DND-41 (cell line): ENCODE measurements around the gene PARL.

Experiments used
- ATAC-seq: fragments of 200-7000 bp; cut with Tn5 transposase; 3 replicates; pipeline ENCODE4 v1.9.1; 2021; ENCODE audit warnings: low read depth; ENCODE audit not compliant: insufficient read depth
- DNase-seq: peaks from one replicate; pipeline ENCODE4 v3.0.0-alpha.2; 2020
- H2AFZ ChIP-seq: 2 replicates; pipeline ENCODE4 v1.6.0; 2012; ENCODE audit warnings: low read depth, low read length
- H3K27ac ChIP-seq: 2 replicates; pipeline ENCODE4 v1.5.1; 2012; ENCODE audit warnings: low read length, inconsistent platforms
- H3K27me3 ChIP-seq: fragments of 200-600 bp; sonication (generic); 2 replicates; pipeline ENCODE4 v1.6.0; 2012; ENCODE audit warnings: low read length, mild to moderate bottlenecking, inconsistent platforms; ENCODE audit not compliant: insufficient read depth, poor library complexity
- H3K36me3 ChIP-seq: 2 replicates; pipeline ENCODE4 v1.5.1; 2012; ENCODE audit warnings: low read length, inconsistent platforms; ENCODE audit not compliant: insufficient read depth
- H3K4me1 ChIP-seq: 2 replicates; pipeline ENCODE4 v1.5.1; 2012; ENCODE audit warnings: mild to moderate bottlenecking, low read length; ENCODE audit not compliant: insufficient read depth
- H3K4me2 ChIP-seq: 2 replicates; pipeline ENCODE4 v1.6.0; 2012; ENCODE audit warnings: mild to moderate bottlenecking, moderate library complexity, low read length, inconsistent platforms; ENCODE audit not compliant: insufficient read depth
- H3K4me3 ChIP-seq, 2 experiments: fragments of 200-600 bp in 1 of 2; shearing (Covaris generic) in 1 of 2; 2 replicates each; pipeline ENCODE4 v1.5.1; 2012 to 2016; ENCODE audit warnings: inconsistent platforms in 2 of 2, low read length in 2 of 2, mild to moderate bottlenecking in 2 of 2, low read depth in 1 of 2, moderate library complexity in 1 of 2
- H3K79me2 ChIP-seq: 2 replicates; pipeline ENCODE4 v1.6.0; 2012; ENCODE audit warnings: low read length, inconsistent platforms; ENCODE audit not compliant: insufficient read depth
- H3K9ac ChIP-seq: 2 replicates; pipeline ENCODE4 v1.6.0; 2012; ENCODE audit warnings: low read depth, mild to moderate bottlenecking, inconsistent platforms, low read length, moderate library complexity
- H3K9me3 ChIP-seq: 2 replicates; pipeline ENCODE4 v1.5.1; 2012; ENCODE audit warnings: low read length, moderate library complexity, mild to moderate bottlenecking, inconsistent platforms; ENCODE audit not compliant: insufficient read depth, severe bottlenecking
- H4K20me1 ChIP-seq: 2 replicates; pipeline ENCODE4 v1.6.0; 2012; ENCODE audit warnings: low read length; ENCODE audit not compliant: insufficient read depth
- CTCF ChIP-seq: IDR thresholded peaks from 2 replicates; pipeline ENCODE4 v1.5.1; 2012; ENCODE audit warnings: borderline replicate concordance, low read length, moderate library complexity, mild to moderate bottlenecking; ENCODE audit not compliant: poor library complexity, severe bottlenecking; ENCODE audit errors: extremely low read depth
- EZH2 ChIP-seq: IDR thresholded peaks from 3 replicates; pipeline ENCODE4 v1.6.1; 2012; ENCODE audit warnings: borderline replicate concordance, low read depth, mild to moderate bottlenecking, moderate library complexity, low read length, inconsistent platforms; ENCODE audit not compliant: severe bottlenecking

Gene PARL

GRCh38 chr3:183930086-183930485, 45.4 kb upstream of the PARL start:
- Histone ChIP-seq H2AFZ (no peak overlapping the region), H3K27ac (no peak overlapping the region), H3K9me3 (no peaks in the 10 kb centered on the region), H3K4me2 (no peak overlapping the region), H3K27me3 (no peaks in the 10 kb centered on the region), H3K79me2 (no peaks in the 10 kb centered on the region), H3K9ac (no peak overlapping the region), H4K20me1 (no peaks in the 10 kb centered on the region), H3K4me1 (no peaks in the 10 kb centered on the region), H3K36me3 (peaks cover 33% of the 10 kb centered on the region; the same call in 1 of the 2 replicates), H3K4me3 (no peak overlapping the region)
- no peak for ATAC-seq
- DNase-seq, result no peak
- no peak for TF ChIP-seq CTCF
- no peak for TF ChIP-seq EZH2

DNA sequence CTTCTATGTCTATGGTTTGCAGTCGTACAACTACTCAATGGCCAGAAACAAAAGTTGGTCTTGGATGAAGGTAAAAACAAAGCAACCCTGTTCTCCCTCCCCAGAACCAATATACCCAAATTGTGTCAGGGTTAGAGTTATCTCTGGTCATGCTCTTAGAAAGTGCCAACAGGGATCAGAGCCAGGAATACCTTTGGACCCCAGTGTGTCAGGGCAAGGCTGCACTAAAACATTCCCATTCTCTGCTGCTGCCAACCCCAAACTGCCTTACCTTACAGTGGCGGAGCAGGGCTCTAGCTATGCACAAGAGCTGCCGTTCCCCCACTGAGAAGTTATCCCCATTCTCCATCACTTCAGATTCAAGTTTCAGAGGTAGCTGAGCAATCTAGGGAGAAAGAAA, 42.4 kb upstream of the PARL start:
- TF ChIP-seq EZH2, result no peak
- TF ChIP-seq CTCF, result no peak
- no peak for ATAC-seq
- Histone ChIP-seq H3K36me3 (peaks cover 45% of the 10 kb centered on the region), H3K4me2 (no peak overlapping the region), H3K9ac (no peak overlapping the region), H3K27ac (no peak overlapping the region), H2AFZ (no peak overlapping the region), H3K9me3 (no peaks in the 10 kb centered on the region), H3K4me3 (no peak overlapping the region), H3K4me1 (no peaks in the 10 kb centered on the region), H3K79me2 (no peaks in the 10 kb centered on the region), H4K20me1 (no peaks in the 10 kb centered on the region), H3K27me3 (no peaks in the 10 kb centered on the region)
- no peak for DNase-seq

DNA sequence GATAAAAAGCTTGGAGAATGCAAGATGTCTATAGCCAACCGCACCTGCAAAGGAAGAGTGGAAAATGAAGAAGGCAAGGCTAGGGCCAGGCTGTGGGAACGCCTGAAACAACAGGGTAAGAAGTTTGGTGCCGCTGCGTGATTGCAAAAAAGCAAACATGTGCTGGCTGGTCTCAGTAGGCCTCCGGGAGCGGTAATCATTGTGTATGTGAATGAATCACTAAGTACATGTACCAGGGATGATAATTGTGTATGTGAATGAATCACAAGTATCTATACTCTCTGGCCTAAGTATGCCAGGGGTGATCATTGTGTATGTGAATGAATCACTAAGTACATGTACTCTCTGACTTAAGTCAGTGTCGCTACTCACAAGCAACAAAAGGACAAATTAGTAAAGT, 40.3 kb upstream of the PARL start:
- H3K36me3 ChIP-seq, result peaks cover 46% of the 10 kb centered on the region
- TF ChIP-seq CTCF, result no peak
- no peak for TF ChIP-seq EZH2
- no peak overlapping the region for H2AFZ ChIP-seq
- H4K20me1 ChIP-seq, result no peaks in the 10 kb centered on the region
- H3K79me2 ChIP-seq, result no peaks in the 10 kb centered on the region
- no peaks in the 10 kb centered on the region for H3K27me3 ChIP-seq
- no peak overlapping the region for H3K4me3 ChIP-seq
- no peaks in the 10 kb centered on the region for H3K9me3 ChIP-seq
- no peak overlapping the region for H3K9ac ChIP-seq
- no peaks in the 10 kb centered on the region for H3K4me1 ChIP-seq
- no peak for ATAC-seq
- no peak for DNase-seq
- H3K27ac ChIP-seq, result no peak overlapping the region
- H3K4me2 ChIP-seq, result no peak overlapping the region

DNA sequence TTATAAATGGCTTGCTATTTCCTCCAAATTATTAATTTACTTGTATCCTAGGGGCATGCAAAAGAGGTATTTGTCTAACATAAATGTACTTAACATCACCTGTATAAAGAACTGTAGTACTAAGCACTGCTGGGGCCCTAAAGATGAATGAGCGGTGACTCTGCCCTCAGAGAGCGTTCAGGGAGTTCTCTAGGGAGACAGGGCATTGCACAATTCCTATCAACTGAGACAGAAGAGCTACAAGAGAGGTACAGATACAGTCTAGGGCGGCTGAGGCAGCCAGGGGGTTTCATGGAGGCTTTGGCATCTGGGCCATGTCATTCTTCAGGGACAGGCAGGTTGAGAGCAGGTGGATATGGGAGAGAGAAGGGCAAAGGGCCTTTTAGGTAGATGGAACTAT, 39.9 kb upstream of the PARL start:
- no peak for TF ChIP-seq CTCF
- no peak for TF ChIP-seq EZH2
- Histone ChIP-seq H3K9me3 (no peaks in the 10 kb centered on the region), H3K9ac (no peak overlapping the region), H3K4me1 (no peaks in the 10 kb centered on the region), H3K36me3 (peaks cover 50% of the 10 kb centered on the region), H4K20me1 (no peaks in the 10 kb centered on the region), H3K79me2 (no peaks in the 10 kb centered on the region), H3K27me3 (no peaks in the 10 kb centered on the region), H3K27ac (no peak overlapping the region), H3K4me2 (no peak overlapping the region), H2AFZ (no peak overlapping the region), H3K4me3 (no peak overlapping the region)
- ATAC-seq (no peak), DNase-seq (no peak)
